ENCODE measurements around the gene CERS3.

The CERS3 gene

DNA sequence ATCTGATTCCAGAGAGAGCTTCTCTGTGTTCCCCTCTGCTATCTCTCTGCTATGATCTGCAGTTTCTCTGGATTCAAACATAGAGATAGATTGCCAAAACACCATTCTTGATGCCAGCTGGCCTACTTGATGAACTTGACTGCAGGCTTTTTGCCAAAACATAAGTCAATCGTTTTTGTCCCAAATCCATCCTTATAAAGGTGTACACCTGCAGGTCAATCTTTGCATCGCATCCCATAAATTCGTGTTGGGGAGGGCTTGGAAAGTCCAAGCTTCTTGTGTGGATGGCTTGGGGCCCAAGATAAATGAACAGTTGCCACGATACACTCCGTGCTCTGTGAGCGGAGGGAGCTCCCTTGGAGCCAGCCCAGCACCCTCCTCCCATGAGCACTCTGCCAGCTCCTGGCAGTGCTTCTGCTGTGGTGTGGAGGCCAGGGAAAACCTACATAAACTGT is 2.7 kb downstream of the CERS3 start:
- Histone ChIP-seq H3K36me3 (ENCODE audit: low read depth) (no peaks in the 10 kb centered on the region), H3K4me3 (ENCODE audit: severe bottlenecking) (no peak overlapping the region), H3K27me3 (ENCODE audit: insufficient read depth, poor library complexity, severe bottlenecking) (no peaks in the 10 kb centered on the region), H3K4me1 (ENCODE audit: insufficient read depth, poor library complexity, severe bottlenecking) (peaks cover 8% of the 10 kb centered on the region), H3K27ac (ENCODE audit: poor library complexity, severe bottlenecking) (no peak overlapping the region), H3K9me3 (ENCODE audit: severe bottlenecking) (no peaks in the 10 kb centered on the region)
- ATAC-seq (ENCODE audit: low read depth) (no peak), DNase-seq (ENCODE audit: low spot score) (no peak)
- TF ChIP-seq, protein P1, sequence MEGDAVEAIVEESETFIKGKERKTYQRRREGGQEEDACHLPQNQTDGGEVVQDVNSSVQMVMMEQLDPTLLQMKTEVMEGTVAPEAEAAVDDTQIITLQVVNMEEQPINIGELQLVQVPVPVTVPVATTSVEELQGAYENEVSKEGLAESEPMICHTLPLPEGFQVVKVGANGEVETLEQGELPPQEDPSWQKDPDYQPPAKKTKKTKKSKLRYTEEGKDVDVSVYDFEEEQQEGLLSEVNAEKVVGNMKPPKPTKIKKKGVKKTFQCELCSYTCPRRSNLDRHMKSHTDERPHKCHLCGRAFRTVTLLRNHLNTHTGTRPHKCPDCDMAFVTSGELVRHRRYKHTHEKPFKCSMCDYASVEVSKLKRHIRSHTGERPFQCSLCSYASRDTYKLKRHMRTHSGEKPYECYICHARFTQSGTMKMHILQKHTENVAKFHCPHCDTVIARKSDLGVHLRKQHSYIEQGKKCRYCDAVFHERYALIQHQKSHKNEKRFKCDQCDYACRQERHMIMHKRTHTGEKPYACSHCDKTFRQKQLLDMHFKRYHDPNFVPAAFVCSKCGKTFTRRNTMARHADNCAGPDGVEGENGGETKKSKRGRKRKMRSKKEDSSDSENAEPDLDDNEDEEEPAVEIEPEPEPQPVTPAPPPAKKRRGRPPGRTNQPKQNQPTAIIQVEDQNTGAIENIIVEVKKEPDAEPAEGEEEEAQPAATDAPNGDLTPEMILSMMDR (IDR thresholded peaks at IDR 0.05; ENCODE audit: poor library complexity, severe bottlenecking): no peak

DNA sequence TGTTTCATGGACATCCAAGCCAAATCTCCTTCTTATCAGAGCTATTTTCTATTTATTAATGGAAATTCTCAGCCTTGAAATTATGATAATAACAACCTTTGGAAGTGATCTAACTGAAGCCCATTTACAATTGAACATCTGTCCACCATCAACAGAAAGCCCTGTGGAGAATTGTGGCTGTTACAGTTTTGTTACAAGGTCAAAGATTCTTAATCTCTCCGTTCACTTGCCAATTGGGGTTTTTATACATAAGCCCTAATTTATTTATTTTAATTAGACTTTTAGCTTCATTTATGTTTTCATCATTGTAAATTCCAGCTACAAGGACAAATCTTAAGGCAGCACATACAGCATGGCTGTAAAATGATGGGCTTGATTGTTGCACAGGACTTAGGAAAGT is 3.3 kb downstream of the CERS3 start:
- H3K4me3 ChIP-seq (ENCODE audit: severe bottlenecking): no peak overlapping the region
- H3K27ac ChIP-seq (ENCODE audit: poor library complexity, severe bottlenecking): no peak overlapping the region
- no peak for DNase-seq (ENCODE audit: low spot score)
- H3K27me3 ChIP-seq (ENCODE audit: insufficient read depth, poor library complexity, severe bottlenecking): no peaks in the 10 kb centered on the region
- H3K4me1 ChIP-seq (ENCODE audit: insufficient read depth, poor library complexity, severe bottlenecking): peaks cover 8% of the 10 kb centered on the region
- H3K36me3 ChIP-seq (ENCODE audit: low read depth): no peaks in the 10 kb centered on the region
- no peaks in the 10 kb centered on the region for H3K9me3 ChIP-seq (ENCODE audit: severe bottlenecking)
- TF ChIP-seq, protein P1 (IDR thresholded peaks at IDR 0.05; ENCODE audit: poor library complexity, severe bottlenecking): no peak
- ATAC-seq (ENCODE audit: low read depth): no peak

- Histone ChIP-seq H3K4me3 (ENCODE audit: severe bottlenecking) (no peak overlapping the region), H3K27me3 (ENCODE audit: insufficient read depth, poor library complexity, severe bottlenecking) (no peaks in the 10 kb centered on the region), H3K27ac (ENCODE audit: poor library complexity, severe bottlenecking) (no peak overlapping the region), H3K4me1 (ENCODE audit: insufficient read depth, poor library complexity, severe bottlenecking) (peaks cover 6% of the 10 kb centered on the region), H3K36me3 (ENCODE audit: low read depth) (no peaks in the 10 kb centered on the region), H3K9me3 (ENCODE audit: severe bottlenecking) (no peaks in the 10 kb centered on the region)
- DNase-seq (ENCODE audit: low spot score) (no peak), ATAC-seq (ENCODE audit: low read depth) (no peak)
- TF ChIP-seq, protein P1 (IDR thresholded peaks at IDR 0.05; ENCODE audit: poor library complexity, severe bottlenecking): no peak
Observed at GRCh38 chr15:100524326-100524725, 4.4 kb downstream of the CERS3 start.

- DNase-seq (ENCODE audit: low spot score): no peak
- Histone ChIP-seq H3K27me3 (ENCODE audit: insufficient read depth, poor library complexity, severe bottlenecking) (no peaks in the 10 kb centered on the region), H3K4me1 (ENCODE audit: insufficient read depth, poor library complexity, severe bottlenecking) (no peaks in the 10 kb centered on the region), H3K36me3 (ENCODE audit: low read depth) (no peaks in the 10 kb centered on the region), H3K27ac (ENCODE audit: poor library complexity, severe bottlenecking) (no peak overlapping the region), H3K4me3 (ENCODE audit: severe bottlenecking) (no peak overlapping the region), H3K9me3 (ENCODE audit: severe bottlenecking) (no peaks in the 10 kb centered on the region)
- TF ChIP-seq, protein P1 (IDR thresholded peaks at IDR 0.05; ENCODE audit: poor library complexity, severe bottlenecking): no peak
- ATAC-seq (ENCODE audit: low read depth): no peak
Observed at GRCh38 chr15:100521907-100522306, 6.8 kb downstream of the CERS3 start.

DNA sequence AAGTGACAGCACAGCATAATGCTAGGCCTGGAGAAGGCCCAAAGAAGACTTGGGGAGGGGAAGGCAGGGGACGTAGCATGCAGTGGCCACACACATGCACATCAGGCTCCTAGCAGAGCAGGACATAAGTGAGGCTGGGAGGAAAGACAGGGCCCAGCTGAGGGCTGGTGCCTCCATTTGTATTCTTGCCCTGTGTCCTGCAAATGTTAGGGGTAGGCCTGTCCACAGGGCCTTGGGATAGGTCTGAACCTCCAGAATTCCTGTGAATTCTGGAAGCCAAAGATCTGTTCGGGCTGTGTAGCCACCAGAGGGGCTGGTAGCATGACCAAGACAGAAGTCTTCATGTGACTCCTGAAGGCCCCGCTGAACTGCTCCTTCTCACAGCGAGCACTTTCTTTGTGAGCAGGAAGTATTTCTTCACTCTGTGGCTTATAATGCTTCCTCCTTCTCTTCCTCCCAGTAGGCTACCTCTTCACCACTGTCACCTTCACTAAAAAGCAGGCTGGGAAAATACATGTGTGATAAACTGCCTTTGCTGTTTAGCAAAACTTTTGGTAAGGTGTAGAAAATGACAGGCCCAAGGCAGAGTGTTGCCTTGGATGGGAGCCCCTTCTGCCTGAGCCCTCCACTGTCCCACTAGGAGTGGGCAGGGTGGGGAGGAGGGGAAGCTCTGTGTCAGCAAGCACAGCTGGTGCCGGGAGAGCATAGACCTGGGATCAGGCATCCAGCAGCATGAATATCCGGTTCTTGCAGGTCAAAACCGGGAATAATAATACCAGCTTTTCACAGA is 8.4 kb downstream of the CERS3 start:
- no peak for DNase-seq (ENCODE audit: low spot score)
- H3K9me3 ChIP-seq (ENCODE audit: severe bottlenecking): no peaks in the 10 kb centered on the region

More for the DNA sequence above, 8.4 kb downstream of the CERS3 start:
- TF ChIP-seq, protein P1 (IDR thresholded peaks at IDR 0.05; ENCODE audit: poor library complexity, severe bottlenecking): no peak
- 0 out of 3 replicates have a peak, but pooled peaks have one; percentile 11 for ATAC-seq (ENCODE audit: low read depth)
- Histone ChIP-seq H3K36me3 (ENCODE audit: low read depth) (no peaks in the 10 kb centered on the region), H3K27me3 (ENCODE audit: insufficient read depth, poor library complexity, severe bottlenecking) (peaks cover 4% of the 10 kb centered on the region), H3K4me3 (ENCODE audit: severe bottlenecking) (no peak overlapping the region), H3K27ac (ENCODE audit: poor library complexity, severe bottlenecking) (no peak overlapping the region), H3K4me1 (ENCODE audit: insufficient read depth, poor library complexity, severe bottlenecking) (no peaks in the 10 kb centered on the region)

All from RWPE2 (cell line).